ENCODE measurements around the gene CFAP206. TPM values are rescaled to one million over a fixed set of nuclear protein-coding genes. Genes with fewer than 3 reads are reported as not detected.

Gene CFAP206, protein sequence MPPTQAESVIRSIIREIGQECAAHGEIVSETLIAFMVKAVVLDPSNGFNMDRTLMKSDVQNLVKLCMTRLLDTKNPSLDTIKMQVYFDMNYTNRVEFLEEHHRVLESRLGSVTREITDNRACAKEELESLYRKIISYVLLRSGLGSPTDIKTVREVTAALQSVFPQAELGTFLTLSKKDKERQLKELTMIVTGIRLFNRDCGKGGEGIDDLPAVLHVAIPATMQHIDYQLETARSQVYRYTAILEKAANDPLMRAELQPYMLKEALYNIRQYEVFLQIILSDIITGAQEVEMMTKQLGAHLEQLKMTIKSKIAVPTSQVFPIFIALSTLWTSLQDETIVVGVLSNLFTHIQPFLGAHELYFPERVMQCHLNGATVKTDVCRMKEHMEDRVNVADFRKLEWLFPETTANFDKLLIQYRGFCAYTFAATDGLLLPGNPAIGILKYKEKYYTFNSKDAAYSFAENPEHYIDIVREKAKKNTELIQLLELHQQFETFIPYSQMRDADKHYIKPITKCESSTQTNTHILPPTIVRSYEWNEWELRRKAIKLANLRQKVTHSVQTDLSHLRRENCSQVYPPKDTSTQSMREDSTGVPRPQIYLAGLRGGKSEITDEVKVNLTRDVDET
- total RNA-seq, result under 0.01 and 0.09 TPM in 2 replicates

DNA sequence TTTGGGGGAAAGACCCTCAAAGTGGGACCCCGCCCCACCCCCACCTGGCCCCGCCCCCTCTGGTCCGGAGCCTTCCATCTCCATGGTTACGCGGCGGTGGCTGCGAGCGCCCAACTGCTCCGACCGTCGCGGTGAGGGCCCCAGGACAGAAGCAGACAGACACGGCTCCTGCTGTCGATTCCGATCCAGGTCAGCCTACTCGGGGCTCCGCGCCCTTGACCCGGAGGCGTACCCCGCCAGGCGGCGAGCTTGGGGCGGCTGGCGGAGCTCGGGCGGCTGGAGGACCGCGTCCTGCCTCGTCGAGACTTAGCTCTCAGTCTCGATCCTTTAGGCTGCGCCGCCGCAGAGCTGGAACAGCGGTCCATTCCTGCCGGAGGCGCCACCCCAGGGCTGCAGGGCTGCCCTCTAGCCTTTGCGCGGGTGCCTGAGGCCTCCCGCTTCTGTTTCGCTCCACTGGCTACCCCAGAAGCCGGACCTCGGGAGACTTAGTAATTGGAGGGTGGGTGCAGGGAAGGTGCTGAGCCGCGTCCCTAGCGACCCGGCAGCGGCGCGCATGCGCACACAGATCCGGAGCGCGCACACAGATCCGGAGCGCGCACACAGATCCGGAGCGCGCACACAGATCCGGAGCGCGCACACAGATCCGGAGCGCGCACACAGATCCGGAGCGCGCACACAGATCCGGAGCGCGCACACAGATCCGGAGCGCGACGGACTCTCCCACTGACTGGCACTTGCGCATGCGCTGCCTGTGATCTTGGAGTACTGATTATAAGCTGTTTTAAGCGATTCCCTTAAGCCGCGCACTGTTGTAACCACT, at the start of gene CFAP206:
CFAP206 (plus strand) TSS at position 72 of the 820 bp plus-strand sequence. CDS start 1,868 bp downstream, outside the sequence.

DNA sequence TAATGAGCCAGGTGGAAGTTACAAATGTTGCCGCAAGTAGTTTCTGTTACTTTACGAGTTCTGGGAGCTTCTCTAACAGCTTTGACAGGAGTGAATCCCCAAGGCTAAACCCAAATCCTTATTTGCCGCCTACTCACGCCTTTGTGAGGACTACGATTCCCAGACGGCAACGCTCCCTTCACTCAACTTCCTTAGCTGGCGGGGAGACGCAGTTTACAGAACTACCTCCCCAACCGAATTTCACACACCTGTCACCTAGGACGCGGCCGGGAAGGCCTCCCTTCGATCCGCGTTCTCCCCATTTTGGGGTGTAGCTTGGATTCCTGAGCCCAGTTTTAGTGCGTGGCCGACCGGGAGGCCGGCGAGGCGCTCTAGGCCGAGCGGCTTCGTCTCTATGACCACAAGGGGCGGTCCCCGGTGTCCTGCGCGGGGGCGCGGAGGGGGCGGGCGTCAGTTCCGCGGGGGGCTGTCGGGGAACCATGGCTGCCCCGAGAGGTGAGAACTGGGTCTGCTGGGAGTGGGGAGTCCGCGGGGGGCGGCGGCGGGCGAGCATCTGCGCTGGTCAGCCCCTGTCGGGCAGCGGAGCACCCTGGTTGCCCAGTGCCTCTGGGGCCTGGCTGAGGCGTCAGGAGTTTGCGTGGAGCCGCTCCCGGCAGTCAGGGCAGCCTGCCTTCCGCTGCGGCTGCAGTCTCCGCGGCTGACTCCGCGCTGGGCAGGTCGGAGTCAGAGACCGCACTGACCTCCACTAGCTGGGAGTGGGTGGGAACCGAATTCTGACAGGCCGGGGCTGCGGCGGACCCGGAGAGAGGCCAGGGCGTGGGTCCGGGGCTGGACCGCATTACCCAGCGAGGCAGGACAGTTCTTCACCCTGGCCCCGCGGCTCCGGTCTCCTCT, 65.0 kb downstream of the CFAP206 start, which contains the start of gene SLC35A1:
SLC35A1 (plus strand) TSS at position 450 of the 894 bp plus-strand sequence; CDS start at position 480, 30 bp downstream.

Other genes starting within 250 kb of the CFAP206 start
- gene SMIM8, start 85.4 kb upstream of the CFAP206 start, total RNA-seq, result 3.6 and 4.1 TPM in 2 replicates
- not detected in 2 replicates for gene GJB7, start 78.7 kb upstream of the CFAP206 start, total RNA-seq
- gene C6orf163, start 63.2 kb upstream of the CFAP206 start, total RNA-seq, result 1.1 and 1.8 TPM in 2 replicates
- 16.9 and 17.1 TPM in 2 replicates for gene SLC35A1, start 65.0 kb downstream of the CFAP206 start, total RNA-seq
- gene RARS2, start 182.0 kb downstream of the CFAP206 start, total RNA-seq, result 58.5 and 61.7 TPM in 2 replicates
- 18.7 and 21.3 TPM in 2 replicates for gene ORC3, start 182.2 kb downstream of the CFAP206 start, total RNA-seq

Measured in smooth muscle cell of bladder (primary cell).